GM23248 (cell line): ENCODE measurements around the gene EP400. TPM values are rescaled to one million over a fixed set of nuclear protein-coding genes. Genes with fewer than 3 reads are reported as not detected.

Experiments
- DNase-seq: peaks from one replicate; pipeline ENCODE4 v3.0.0-alpha.2; 2015
- H2AFZ ChIP-seq: fragments of 200-600 bp; sonication (generic); 2 replicates; pipeline ENCODE4 v1.6.1; 2016; ENCODE audit warnings: antibody characterized with exemption
- H3F3A ChIP-seq: fragments of 200-600 bp; sonication (generic); 2 replicates; pipeline ENCODE4 v1.6.1; 2016; ENCODE audit warnings: mild to moderate bottlenecking, antibody characterized with exemption, mixed run types; ENCODE audit not compliant: insufficient read depth
- H3K27ac ChIP-seq: fragments of 200-600 bp; sonication (generic); 2 replicates; pipeline ENCODE4 v1.5.1; 2016; ENCODE audit warnings: mild to moderate bottlenecking
- H3K27me3 ChIP-seq: fragments of 200-600 bp; sonication (generic); replicated peaks from 2 replicates; pipeline ENCODE4 v1.6.1; 2016; ENCODE audit warnings: mild to moderate bottlenecking; ENCODE audit not compliant: insufficient read depth
- H3K36me3 ChIP-seq: fragments of 200-600 bp; sonication (generic); 2 replicates; pipeline ENCODE4 v1.6.1; 2016; ENCODE audit warnings: low read depth, mild to moderate bottlenecking
- H3K4me1 ChIP-seq: fragments of 200-600 bp; sonication (generic); 2 replicates; pipeline ENCODE4 v1.6.1; 2016; ENCODE audit warnings: mild to moderate bottlenecking; ENCODE audit not compliant: insufficient read depth
- H3K4me2 ChIP-seq: fragments of 200-600 bp; sonication (generic); one replicate; pipeline ENCODE4 v1.6.1; 2016; ENCODE audit warnings: mild to moderate bottlenecking; ENCODE audit not compliant: unreplicated experiment
- H3K4me3 ChIP-seq: fragments of 200-600 bp; sonication (generic); 2 replicates; pipeline ENCODE4 v1.5.1; 2016; ENCODE audit warnings: mild to moderate bottlenecking
- H3K79me2 ChIP-seq: fragments of 200-600 bp; sonication (generic); 2 replicates; pipeline ENCODE4 v1.6.1; 2016; ENCODE audit warnings: mild to moderate bottlenecking; ENCODE audit not compliant: insufficient read depth
- H3K9ac ChIP-seq: fragments of 200-600 bp; sonication (generic); 2 replicates; pipeline ENCODE4 v1.6.1; 2016; ENCODE audit warnings: mild to moderate bottlenecking
- H3K9me2 ChIP-seq: fragments of 200-600 bp; sonication (generic); 2 replicates; pipeline ENCODE4 v1.6.1; 2016; ENCODE audit warnings: mixed run types, mild to moderate bottlenecking, moderate library complexity; ENCODE audit not compliant: insufficient read depth
- H3K9me3 ChIP-seq: fragments of 200-600 bp; sonication (generic); one replicate; pipeline ENCODE4 v1.6.1; 2017; ENCODE audit warnings: low read depth
- H4K20me1 ChIP-seq: fragments of 200-600 bp; sonication (generic); 2 replicates; pipeline ENCODE4 v1.6.0; 2016; ENCODE audit not compliant: insufficient read depth
- EZH2 ChIP-seq: fragments of 200-600 bp; sonication (generic); IDR thresholded peaks from 2 replicates; pipeline ENCODE4 v1.6.1; 2018; ENCODE audit warnings: antibody characterized with exemption, mild to moderate bottlenecking; ENCODE audit not compliant: insufficient read depth, poor library complexity, severe bottlenecking
- EZH2phosphoT487 ChIP-seq: fragments of 200-600 bp; sonication (generic); IDR thresholded peaks from 2 replicates; pipeline ENCODE4 v1.6.1; 2018; ENCODE audit warnings: antibody characterized with exemption, moderate library complexity, mild to moderate bottlenecking, low read depth; ENCODE audit not compliant: insufficient read depth
- WGBS, 2 experiments: methylation state at CpG; one replicate each; pipeline ENCODE4 v1.1.6; 2015 to 2017; ENCODE audit warnings: low lambda C conversion rate in 2 of 2, low coverage in 1 of 2; ENCODE audit errors: missing lambda C conversion rate in 2 of 2; 5-methylcytosine and 5-hydroxymethylcytosine counted together
- in situ Hi-C: fragments of 300-500 bp; cut with MboI; formaldehyde crosslinking; loops from 2 replicates; pipeline ENCODE4 v1.15.0; 2020
- polyA plus RNA-seq: library from polyadenylated mRNA; unstranded; fragments of >200 nt; fragmentation: Nextera tagmentation; extraction: Ambion mirVana; gene quantifications from 2 replicates; pipeline ENCODE4 v1.2.1, GENCODE V29; 2016
- total RNA-seq: library from RNA; depleted of rRNA; stranded (reverse); fragments of >200 nt; shearing (Covaris generic); gene quantifications from 2 replicates; pipeline ENCODE4 v1.2.3, GENCODE V29; 2014

Gene EP400
- total and polyA plus RNA-seq, 2 experiments from 2014 or later: 8.6 to 9.4 TPM

DNA sequence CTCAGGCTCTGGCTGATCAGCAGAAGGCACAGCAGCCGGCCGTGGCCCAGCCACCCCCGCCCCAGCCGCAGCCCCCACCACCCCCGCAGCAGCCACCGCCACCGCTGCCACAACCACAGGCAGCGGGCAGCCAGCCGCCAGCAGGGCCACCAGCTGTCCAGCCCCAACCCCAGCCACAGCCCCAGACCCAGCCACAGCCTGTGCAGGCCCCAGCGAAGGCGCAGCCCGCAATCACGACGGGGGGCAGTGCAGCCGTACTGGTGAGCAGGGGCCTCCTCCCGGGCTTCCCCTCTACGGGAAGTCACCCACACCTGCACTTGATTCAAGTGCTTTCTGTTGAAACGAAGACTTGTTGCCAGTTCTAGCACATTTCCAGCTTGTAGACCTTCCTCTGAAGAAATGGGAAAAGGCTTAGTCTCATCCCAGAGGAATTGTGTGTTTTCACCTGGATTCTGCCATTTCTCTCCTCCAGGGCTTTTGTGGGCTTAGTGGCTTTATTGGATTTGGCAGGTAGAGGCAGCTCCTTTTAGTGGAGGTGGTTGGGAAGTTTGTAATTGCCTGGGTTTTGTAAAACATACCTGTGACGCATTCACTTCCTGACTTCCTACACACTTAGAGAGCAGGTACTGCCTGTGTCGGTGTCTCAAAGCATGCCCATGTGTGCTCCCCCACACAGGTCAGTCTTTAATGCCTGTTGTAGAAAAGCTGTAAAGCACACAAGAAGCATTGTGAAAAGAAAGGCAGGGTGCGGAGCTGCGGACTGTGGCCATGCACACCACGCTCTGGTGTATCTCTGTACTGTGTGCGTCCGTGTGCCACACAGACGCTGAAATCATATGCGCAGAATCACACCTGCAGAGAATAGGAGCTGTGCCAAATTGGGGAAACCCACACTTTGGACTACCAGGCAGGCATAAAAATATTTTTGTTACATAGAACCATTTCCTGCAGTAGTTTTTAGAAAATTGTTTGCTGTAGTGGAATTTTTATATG is 103.9 kb downstream of the EP400 start:
- no peaks in the 10 kb centered on the region for H3K27me3 ChIP-seq
- WGBS, 2 experiments: 94 to 96% methylated on average over 18 to 22 of the region's 27 CpGs
- H4K20me1 ChIP-seq: no peaks in the 10 kb centered on the region
- H2AFZ ChIP-seq: no peak overlapping the region
- no peak for DNase-seq
- TF ChIP-seq EZH2 (no peak), EZH2phosphoT487 (no peak)
- no peak overlapping the region for H3K4me2 ChIP-seq
- H3K4me3 ChIP-seq: no peak overlapping the region
- peaks cover 16% of the 10 kb centered on the region for H3K79me2 ChIP-seq
- no peaks in the 10 kb centered on the region for H3K9me3 ChIP-seq
- in situ Hi-C loops: no loop called here
- H3K27ac ChIP-seq: no peak overlapping the region
- no peaks in the 10 kb centered on the region for H3F3A ChIP-seq
- H3K36me3 ChIP-seq: peaks cover 21% of the 10 kb centered on the region; the same call in 1 of the 2 replicates
- no peaks in the 10 kb centered on the region for H3K9me2 ChIP-seq
- no peak overlapping the region for H3K9ac ChIP-seq
- no peaks in the 10 kb centered on the region for H3K4me1 ChIP-seq

DNA sequence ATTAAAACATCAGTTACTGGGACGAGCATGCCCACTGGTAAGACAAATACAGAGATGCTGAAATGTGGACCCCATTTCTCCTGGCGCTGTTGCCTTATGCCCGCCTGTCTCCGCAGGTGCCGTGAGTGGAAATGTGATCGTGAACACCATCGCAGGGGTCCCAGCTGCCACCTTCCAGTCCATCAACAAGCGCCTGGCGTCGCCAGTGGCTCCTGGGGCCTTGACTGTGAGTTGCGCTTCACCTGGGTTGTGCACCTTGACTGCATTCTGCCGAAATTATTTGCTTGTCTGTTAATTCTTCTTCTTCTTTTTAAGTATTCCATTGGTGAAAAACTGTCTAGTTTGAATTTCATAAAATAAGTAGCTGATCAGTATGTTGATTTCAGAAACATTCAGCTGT is 105.2 kb downstream of the EP400 start:
- Histone ChIP-seq H3K9me2 (no peaks in the 10 kb centered on the region), H3K9me3 (no peaks in the 10 kb centered on the region), H3F3A (no peaks in the 10 kb centered on the region), H3K36me3 (peaks cover 29% of the 10 kb centered on the region; the same call in 1 of the 2 replicates), H4K20me1 (no peaks in the 10 kb centered on the region), H3K27ac (no peak overlapping the region), H3K4me3 (no peak overlapping the region), H3K4me1 (no peaks in the 10 kb centered on the region), H3K79me2 (0 out of 2 replicates have a peak, but pooled peaks cover 4% of the 10 kb centered on the region), H3K4me2 (no peak overlapping the region), H3K9ac (no peak overlapping the region), H2AFZ (no peak overlapping the region), H3K27me3 (no peaks in the 10 kb centered on the region)
- no peak for TF ChIP-seq EZH2
- TF ChIP-seq EZH2phosphoT487: no peak
- 97 to 98% methylated on average over 12 of the region's 12 CpGs for WGBS, 2 experiments
- no peak for DNase-seq
- in situ Hi-C loops: no loop called here

DNA sequence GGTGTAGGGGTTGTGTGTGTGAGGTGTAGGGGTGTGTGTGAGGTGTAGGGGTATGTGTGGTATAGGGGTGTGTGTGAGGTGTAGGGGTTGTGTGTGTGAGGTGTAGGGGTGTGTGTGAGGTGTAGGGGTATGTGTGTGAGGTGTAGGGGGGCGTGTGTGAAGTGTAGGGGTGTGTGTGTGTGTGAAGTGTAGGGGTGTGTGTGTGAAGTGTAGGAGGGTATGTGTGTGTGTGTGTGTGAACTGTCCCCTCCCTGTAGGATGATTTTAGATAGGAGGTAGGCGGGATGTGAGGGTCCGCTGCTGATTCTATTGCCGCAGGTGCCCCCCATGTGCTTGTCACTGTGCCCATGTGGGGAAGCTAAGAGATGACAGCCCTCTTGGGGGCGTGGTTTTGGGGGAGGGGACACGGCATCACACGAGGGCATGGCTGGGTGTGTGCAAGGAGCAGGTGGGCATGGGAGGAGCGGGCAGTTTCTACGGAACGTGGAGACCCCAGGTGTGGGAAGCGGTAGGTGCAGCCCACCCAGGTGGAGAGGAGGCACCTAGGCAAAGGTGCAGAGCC is 105.9 kb downstream of the EP400 start:
- Histone ChIP-seq H3K9ac (no peak overlapping the region), H4K20me1 (no peaks in the 10 kb centered on the region), H3F3A (no peaks in the 10 kb centered on the region), H3K27me3 (no peaks in the 10 kb centered on the region), H3K9me2 (no peaks in the 10 kb centered on the region), H3K9me3 (no peaks in the 10 kb centered on the region), H3K4me1 (no peaks in the 10 kb centered on the region), H2AFZ (no peak overlapping the region), H3K79me2 (no peaks in the 10 kb centered on the region), H3K4me2 (no peak overlapping the region), H3K4me3 (no peak overlapping the region), H3K36me3 (peaks cover 29% of the 10 kb centered on the region; the same call in 1 of the 2 replicates), H3K27ac (no peak overlapping the region)
- no peak for DNase-seq
- 85 to 87% methylated on average over 11 of the region's 11 CpGs for WGBS, 2 experiments
- in situ Hi-C loops: no loop called here
- TF ChIP-seq EZH2phosphoT487 (no peak), EZH2 (no peak)

DNA sequence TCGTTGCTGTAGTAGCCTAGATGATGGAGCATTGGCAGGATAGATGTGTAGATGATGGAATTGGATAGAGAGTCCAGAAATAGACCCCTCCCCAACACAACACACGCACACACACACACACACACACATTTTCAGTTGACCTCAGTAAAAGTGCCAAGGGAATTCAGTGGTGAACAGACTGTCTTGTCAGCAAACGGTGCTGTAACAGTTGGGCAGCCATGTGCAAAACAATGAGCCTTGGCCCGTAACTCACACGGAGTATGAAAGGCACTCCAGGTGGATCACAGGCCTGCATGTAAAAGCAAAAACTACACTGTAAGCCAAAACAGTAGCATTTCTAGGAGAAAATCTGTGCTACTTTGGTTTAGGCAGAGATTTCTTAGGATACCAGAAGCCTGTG is 106.6 kb downstream of the EP400 start:
- Histone ChIP-seq H3K9ac (no peak overlapping the region), H3K4me2 (no peak overlapping the region), H3K27me3 (no peaks in the 10 kb centered on the region), H3K79me2 (no peaks in the 10 kb centered on the region), H3K4me1 (no peaks in the 10 kb centered on the region), H2AFZ (no peak overlapping the region), H3K27ac (no peak overlapping the region), H3K36me3 (peaks cover 29% of the 10 kb centered on the region; the same call in 1 of the 2 replicates), H4K20me1 (no peaks in the 10 kb centered on the region), H3K4me3 (no peak overlapping the region), H3K9me2 (no peaks in the 10 kb centered on the region), H3K9me3 (no peaks in the 10 kb centered on the region), H3F3A (no peaks in the 10 kb centered on the region)
- DNase-seq: no peak
- in situ Hi-C loops: no loop called here
- WGBS, 2 experiments: 89 to 93% methylated on average over 5 of the region's 5 CpGs
- TF ChIP-seq EZH2 (no peak), EZH2phosphoT487 (no peak)
